Gastrocnemius medialis (tissue), 4 donors: ENCODE data around the gene TPSB2. TPM values are rescaled to one million over a fixed set of nuclear protein-coding genes. Genes with fewer than 3 reads are reported as not detected.

Experiments
- ATAC-seq, 2 donors: fragments of 150-250 bp; one replicate each; pipeline ENCODE4 v1.9.1; 2016
- DNase-seq, 2 donors: peaks; one replicate each; pipeline ENCODE4 v3.0.0-alpha.2; 2019
- H3K27ac ChIP-seq, 4 donors: fragments of 200-600 bp; sonication (generic); 1 replicate in 1 of 4; 2 replicates in 3 of 4; pipeline ENCODE4 v1.5.1; 2016 to 2018; ENCODE audit warnings: mild to moderate bottlenecking in 2 of 4, moderate library complexity in 1 of 4
- H3K27me3 ChIP-seq, 3 donors: fragments of 200-600 bp; sonication (generic) in 2 of 3; 1 replicate in 1 of 3; 2 replicates in 2 of 3; pipeline versions ENCODE4 v1.5.1 to v1.6.0; 2016 to 2019; ENCODE audit warnings: mild to moderate bottlenecking in 1 of 3, moderate library complexity in 1 of 3
- H3K36me3 ChIP-seq, 2 donors: fragments of 200-600 bp; sonication (generic) in 1 of 2; one replicate each; pipeline ENCODE4 v1.5.1; 2017 to 2018
- H3K4me1 ChIP-seq, 2 donors: fragments of 200-600 bp; sonication (generic) in 1 of 2; one replicate each; pipeline ENCODE4 v1.5.1; 2016 to 2017; ENCODE audit warnings: mild to moderate bottlenecking in 2 of 2
- H3K4me3 ChIP-seq, 4 donors: fragments of 200-600 bp; sonication (generic) in 3 of 4; 1 replicate in 1 of 4; 2 replicates in 3 of 4; pipeline ENCODE4 v1.5.1; 2016 to 2019; ENCODE audit warnings: mild to moderate bottlenecking in 2 of 4
- H3K9me3 ChIP-seq, 3 donors: fragments of 200-600 bp; sonication (generic) in 2 of 3; 1 replicate in 1 of 3; 2 replicates in 2 of 3; pipeline ENCODE4 v1.5.1; 2016 to 2019
- POLR2A ChIP-seq, 2 donors: fragments of 450-650 bp; IDR thresholded peaks; one replicate each; pipeline ENCODE4 v1.6.1; 2017; ENCODE audit warnings: antibody characterized with exemption in 2 of 2, mild to moderate bottlenecking in 2 of 2, moderate library complexity in 2 of 2
- in situ Hi-C, 4 donors: fragments of 200-750 bp; cut with MboI; loops; one replicate each; pipeline versions ENCODE4 v1.15.0 to v1.8.0; 2017; ENCODE audit warnings: low sequenced_read_pairs in 4 of 4
- intact Hi-C: fragments of 100-400 bp; cut with DNase I; formaldehyde crosslinking; loops from one replicate; pipeline ENCODE4 v1.15.1; 2023; ENCODE audit warnings: low total_unique reads
- total RNA-seq, 4 donors: library from RNA; depleted of rRNA; stranded (reverse); fragments of >200 nt; gene quantifications; one replicate each; pipeline versions ENCODE4 v1.1.0 to v1.2.3, GENCODE V29; 2016
- TF ChIP-seq, protein P1 (sequence below), 5 experiments: fragments of 450-650 bp in 3 of 5; fragments of 200-600 bp in 2 of 5; sonication (generic) in 2 of 5; IDR thresholded peaks in 4 of 5; conservative IDR thresholded peaks in 1 of 5; 1 replicate in 4 of 5; 2 replicates in 1 of 5; pipeline ENCODE4 v1.5.1; 2016 to 2019; ENCODE audit warnings: antibody characterized with exemption in 5 of 5, mild to moderate bottlenecking in 3 of 5, moderate library complexity in 3 of 5

TPSB2 gene
- total RNA-seq, 4 donors from 2014 or later: 3.7 to 14.3 (median 9.5) TPM

DNA sequence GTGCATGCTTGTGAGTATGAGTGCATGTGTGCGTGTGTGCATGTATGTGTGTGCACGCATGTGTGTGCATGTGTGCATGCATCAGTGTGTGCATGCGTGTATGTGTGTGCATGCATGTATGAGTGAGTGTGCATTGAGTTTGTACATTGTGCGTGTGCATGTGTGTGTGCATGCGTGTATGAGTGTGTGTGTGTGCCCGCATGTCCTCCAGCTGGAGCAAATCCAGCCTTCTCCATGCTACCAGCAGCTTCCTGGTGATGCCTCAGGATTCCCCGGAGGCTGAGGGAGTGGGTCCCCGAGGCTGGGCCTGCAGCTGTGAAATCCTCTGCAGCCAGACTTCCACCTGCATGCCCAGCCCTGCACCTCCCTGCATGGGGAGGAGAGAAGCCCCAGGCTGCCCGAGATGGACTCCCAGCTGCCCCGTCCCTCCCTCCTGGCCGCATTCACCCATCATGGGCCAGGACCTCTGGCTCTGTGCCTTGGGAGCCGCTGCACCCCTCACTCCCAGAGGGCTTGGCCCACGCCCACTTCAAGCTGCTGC lies 35.2 kb upstream of the TPSB2 start:
- intact Hi-C loops: no loop called here
- in situ Hi-C loops: no loop called here
- H3K27me3 ChIP-seq: peaks cover 24 to 32% (median 31%) of the 10 kb centered on the region in 3 donors

DNA sequence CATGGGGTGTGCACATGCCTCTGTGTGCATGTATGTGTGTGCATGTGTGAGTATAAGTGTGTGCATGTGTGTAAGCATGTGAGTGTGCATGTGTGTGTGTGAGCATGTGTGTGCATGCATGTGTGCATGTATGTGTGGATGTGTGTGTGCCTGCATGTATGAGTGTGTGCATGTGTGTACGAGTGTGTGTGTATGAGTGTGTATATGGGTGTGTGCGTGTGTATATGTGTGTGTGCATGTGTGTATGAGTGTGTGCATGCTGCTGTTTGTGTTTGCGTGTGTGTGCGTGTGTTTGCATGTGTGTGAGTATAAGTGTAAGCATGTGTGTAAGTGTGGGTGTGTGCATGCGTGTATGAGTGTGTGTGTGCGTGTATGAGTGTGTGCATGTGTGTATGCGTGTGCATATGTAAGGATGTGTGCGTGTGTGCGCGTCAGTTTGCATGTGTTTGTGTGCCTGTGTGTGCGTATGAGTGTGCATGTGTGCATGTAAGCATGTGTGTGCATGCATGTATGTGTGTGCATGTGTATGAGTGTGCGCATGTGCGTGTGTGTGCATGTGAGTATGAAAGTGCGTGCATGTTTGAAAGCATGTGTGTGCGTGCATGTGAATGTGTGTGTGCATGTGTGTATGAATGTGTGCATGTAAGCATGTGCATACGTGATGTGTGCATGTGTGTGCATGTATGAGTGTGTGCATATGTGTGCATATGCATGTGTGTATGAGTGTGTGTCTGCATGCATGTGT lies 34.5 kb upstream of the TPSB2 start:
- TF ChIP-seq POLR2A (IDR thresholded peaks at IDR 0.05): no peak
- TF ChIP-seq, protein P1, sequence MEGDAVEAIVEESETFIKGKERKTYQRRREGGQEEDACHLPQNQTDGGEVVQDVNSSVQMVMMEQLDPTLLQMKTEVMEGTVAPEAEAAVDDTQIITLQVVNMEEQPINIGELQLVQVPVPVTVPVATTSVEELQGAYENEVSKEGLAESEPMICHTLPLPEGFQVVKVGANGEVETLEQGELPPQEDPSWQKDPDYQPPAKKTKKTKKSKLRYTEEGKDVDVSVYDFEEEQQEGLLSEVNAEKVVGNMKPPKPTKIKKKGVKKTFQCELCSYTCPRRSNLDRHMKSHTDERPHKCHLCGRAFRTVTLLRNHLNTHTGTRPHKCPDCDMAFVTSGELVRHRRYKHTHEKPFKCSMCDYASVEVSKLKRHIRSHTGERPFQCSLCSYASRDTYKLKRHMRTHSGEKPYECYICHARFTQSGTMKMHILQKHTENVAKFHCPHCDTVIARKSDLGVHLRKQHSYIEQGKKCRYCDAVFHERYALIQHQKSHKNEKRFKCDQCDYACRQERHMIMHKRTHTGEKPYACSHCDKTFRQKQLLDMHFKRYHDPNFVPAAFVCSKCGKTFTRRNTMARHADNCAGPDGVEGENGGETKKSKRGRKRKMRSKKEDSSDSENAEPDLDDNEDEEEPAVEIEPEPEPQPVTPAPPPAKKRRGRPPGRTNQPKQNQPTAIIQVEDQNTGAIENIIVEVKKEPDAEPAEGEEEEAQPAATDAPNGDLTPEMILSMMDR (IDR thresholded peaks at IDR 0.05 in 4 of 5, conservative IDR thresholded peaks at IDR 0.05 in 1 of 5): no peak
- no peak overlapping the region for H3K4me3 ChIP-seq
- no peaks in the 10 kb centered on the region for H3K9me3 ChIP-seq
- H3K27ac ChIP-seq: no peak overlapping the region
- peaks cover 28 to 39% (median 38%) of the 10 kb centered on the region in 3 donors for H3K27me3 ChIP-seq
- DNase-seq (no peak), ATAC-seq (no peak)
- in situ Hi-C loops (no loop called here), intact Hi-C loops (no loop called here)
- H3K4me1 ChIP-seq: no peaks in the 10 kb centered on the region
- no peaks in the 10 kb centered on the region for H3K36me3 ChIP-seq

More for the DNA sequence above, 35.2 kb upstream of the TPSB2 start:
- ATAC-seq (no peak), DNase-seq (no peak)
- no peaks in the 10 kb centered on the region for H3K9me3 ChIP-seq
- no peaks in the 10 kb centered on the region for H3K4me1 ChIP-seq
- no peak for TF ChIP-seq POLR2A (IDR thresholded peaks at IDR 0.05)
- TF ChIP-seq, protein P1 (IDR thresholded peaks at IDR 0.05 in 4 of 5, conservative IDR thresholded peaks at IDR 0.05 in 1 of 5): no peak
- H3K4me3 ChIP-seq: no peak overlapping the region
- H3K27ac ChIP-seq: no peak overlapping the region
- no peaks in the 10 kb centered on the region for H3K36me3 ChIP-seq

DNA sequence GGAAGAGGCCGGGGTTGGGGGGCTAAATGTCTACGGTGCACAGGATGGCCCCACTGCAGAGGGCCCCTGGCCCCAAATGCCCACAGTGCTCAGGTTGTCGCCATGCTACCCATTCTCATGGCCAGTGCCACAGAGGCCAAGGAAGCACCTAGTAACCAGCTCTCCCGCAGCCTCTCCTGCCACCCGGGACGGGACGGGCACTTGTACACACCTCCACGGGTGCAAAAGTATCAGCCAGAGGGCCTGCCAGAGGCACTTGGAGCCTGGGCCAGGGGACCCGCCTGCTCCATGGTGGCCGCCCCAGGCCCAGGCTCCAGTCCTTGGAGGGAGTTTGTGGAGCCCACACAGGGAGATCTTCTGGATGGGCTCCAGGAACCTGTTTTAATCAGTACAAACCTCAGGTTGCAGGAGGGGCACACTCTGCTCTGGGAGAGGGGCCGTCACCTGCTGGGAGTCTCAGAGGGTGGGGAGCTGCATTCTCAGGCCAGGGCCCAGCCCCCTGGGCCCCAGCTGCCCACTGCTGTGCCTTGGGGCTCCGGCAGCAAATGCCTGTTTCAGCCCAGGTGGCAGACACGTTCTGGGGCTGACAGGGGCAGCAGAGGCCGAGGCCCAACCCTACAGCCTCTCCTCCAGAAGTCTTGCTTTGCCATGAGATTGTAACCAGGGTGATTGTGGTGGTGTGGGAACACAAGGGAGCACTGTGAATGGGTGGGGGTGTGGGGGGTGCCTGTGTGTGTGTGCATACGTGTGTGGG lies 33.8 kb upstream of the TPSB2 start:
- no peak for ATAC-seq
- H3K4me1 ChIP-seq: no peaks in the 10 kb centered on the region
- TF ChIP-seq, protein P1 (IDR thresholded peaks at IDR 0.05 in 4 of 5, conservative IDR thresholded peaks at IDR 0.05 in 1 of 5): no peak
- no peak for TF ChIP-seq POLR2A (IDR thresholded peaks at IDR 0.05)
- peaks cover 34 to 46% (median 45%) of the 10 kb centered on the region in 3 donors for H3K27me3 ChIP-seq
- no peak overlapping the region for H3K27ac ChIP-seq
- H3K36me3 ChIP-seq: no peaks in the 10 kb centered on the region
- no peak overlapping the region for H3K4me3 ChIP-seq
- in situ Hi-C loops (no loop called here), intact Hi-C loops (no loop called here)
- DNase-seq: no peak
- no peaks in the 10 kb centered on the region for H3K9me3 ChIP-seq

DNA sequence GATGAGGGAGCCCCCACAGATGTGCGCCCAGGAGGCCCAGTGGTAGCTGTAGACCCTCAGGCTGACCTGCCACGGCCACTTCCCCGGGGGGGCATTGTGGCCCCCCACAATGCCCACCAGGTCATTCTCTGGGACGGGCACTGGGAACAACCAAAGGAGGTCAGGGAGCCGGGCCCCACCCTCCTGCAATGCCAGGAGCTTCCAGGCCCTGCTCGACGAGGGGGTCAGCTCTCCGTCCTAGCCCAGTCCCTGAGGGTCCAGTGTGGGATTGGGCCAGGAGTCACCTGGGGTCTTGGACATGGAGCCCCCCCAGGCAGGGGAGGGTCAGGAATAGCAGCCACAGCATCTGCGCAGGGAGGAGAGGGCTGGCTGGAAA lies 32.9 kb upstream of the TPSB2 start:
- in situ Hi-C loops: no loop called here
- H3K4me3 ChIP-seq: no peak overlapping the region
- intact Hi-C loops: no loop called here
- no peaks in the 10 kb centered on the region for H3K9me3 ChIP-seq
- H3K27me3 ChIP-seq: peaks cover 34 to 47% (median 45%) of the 10 kb centered on the region in 3 donors
- TF ChIP-seq, protein P1 (IDR thresholded peaks at IDR 0.05 in 4 of 5, conservative IDR thresholded peaks at IDR 0.05 in 1 of 5): no peak
- TF ChIP-seq POLR2A (IDR thresholded peaks at IDR 0.05): no peak
- ATAC-seq (no peak), DNase-seq (no peak)
- H3K36me3 ChIP-seq: no peaks in the 10 kb centered on the region
- no peak overlapping the region for H3K27ac ChIP-seq
- H3K4me1 ChIP-seq: no peaks in the 10 kb centered on the region
